Adrenal gland (tissue), 5 donors: ENCODE results near the gene GIMAP1.

Experiments used
- POLR2A ChIP-seq, 2 donors: fragments of 450-650 bp; IDR thresholded peaks; one replicate each; pipeline ENCODE4 v1.6.1; 2017; ENCODE audit warnings: antibody characterized with exemption in 2 of 2, mild to moderate bottlenecking in 2 of 2, moderate library complexity in 1 of 2
- TF ChIP-seq, protein P1 (sequence below), 6 experiments: fragments of 450-650 bp in 4 of 6; fragments of 200-600 bp in 2 of 6; sonication (generic) in 1 of 6; IDR thresholded peaks; 1 replicate in 5 of 6; 2 replicates in 1 of 6; pipeline versions ENCODE4 v1.5.1 to v1.8.0; 2016 to 2021; ENCODE audit warnings: antibody characterized with exemption in 6 of 6, mild to moderate bottlenecking in 2 of 6, moderate library complexity in 1 of 6
- donor health status: DM: no; HTN: no; CAD: no.

DNA sequence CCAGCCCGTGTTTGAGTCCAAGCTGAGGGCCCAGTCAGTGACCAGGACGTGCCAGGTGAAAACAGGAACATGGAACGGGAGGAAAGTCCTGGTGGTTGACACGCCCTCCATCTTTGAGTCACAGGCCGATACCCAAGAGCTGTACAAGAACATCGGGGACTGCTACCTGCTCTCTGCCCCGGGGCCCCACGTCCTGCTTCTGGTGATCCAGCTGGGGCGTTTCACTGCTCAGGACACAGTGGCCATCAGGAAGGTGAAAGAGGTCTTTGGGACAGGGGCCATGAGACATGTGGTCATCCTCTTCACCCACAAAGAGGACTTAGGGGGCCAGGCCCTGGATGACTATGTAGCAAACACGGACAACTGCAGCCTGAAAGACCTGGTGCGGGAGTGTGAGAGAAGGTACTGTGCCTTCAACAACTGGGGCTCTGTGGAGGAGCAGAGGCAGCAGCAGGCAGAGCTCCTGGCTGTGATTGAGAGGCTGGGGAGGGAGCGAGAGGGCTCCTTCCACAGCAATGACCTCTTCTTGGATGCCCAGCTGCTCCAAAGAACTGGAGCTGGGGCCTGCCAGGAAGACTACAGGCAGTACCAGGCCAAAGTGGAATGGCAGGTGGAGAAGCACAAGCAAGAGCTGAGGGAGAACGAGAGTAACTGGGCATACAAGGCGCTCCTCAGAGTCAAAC is 26.0 kb downstream of the GIMAP1 start:
- TF ChIP-seq POLR2A (IDR thresholded peaks at IDR 0.05), result no peak
- TF ChIP-seq, protein P1, sequence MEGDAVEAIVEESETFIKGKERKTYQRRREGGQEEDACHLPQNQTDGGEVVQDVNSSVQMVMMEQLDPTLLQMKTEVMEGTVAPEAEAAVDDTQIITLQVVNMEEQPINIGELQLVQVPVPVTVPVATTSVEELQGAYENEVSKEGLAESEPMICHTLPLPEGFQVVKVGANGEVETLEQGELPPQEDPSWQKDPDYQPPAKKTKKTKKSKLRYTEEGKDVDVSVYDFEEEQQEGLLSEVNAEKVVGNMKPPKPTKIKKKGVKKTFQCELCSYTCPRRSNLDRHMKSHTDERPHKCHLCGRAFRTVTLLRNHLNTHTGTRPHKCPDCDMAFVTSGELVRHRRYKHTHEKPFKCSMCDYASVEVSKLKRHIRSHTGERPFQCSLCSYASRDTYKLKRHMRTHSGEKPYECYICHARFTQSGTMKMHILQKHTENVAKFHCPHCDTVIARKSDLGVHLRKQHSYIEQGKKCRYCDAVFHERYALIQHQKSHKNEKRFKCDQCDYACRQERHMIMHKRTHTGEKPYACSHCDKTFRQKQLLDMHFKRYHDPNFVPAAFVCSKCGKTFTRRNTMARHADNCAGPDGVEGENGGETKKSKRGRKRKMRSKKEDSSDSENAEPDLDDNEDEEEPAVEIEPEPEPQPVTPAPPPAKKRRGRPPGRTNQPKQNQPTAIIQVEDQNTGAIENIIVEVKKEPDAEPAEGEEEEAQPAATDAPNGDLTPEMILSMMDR (IDR thresholded peaks at IDR 0.05), result no peak
